Activated naive CD4-positive, alpha-beta T cell treated with anti-CD3 and anti-CD28 coated beads, Interleukin-2, amount 50 U/mL, for 16 hours (primary cell): Measurements from ENCODE around the gene SPG11.
A peak's percentile ranks its signal among the peaks of the same experiment; 100 is the strongest.
"Not testable (repeated sequence)": the region's sequence is repeated elsewhere in the genome, so short reads cannot be mapped to it uniquely, and the experiment has no call there.

Experiments used
- DNase-seq: peaks from one replicate; pipeline ENCODE4 v3.0.0-alpha.2; 2020

Gene SPG11

GRCh38 chr15:44620081-44620480, 43.4 kb downstream of the SPG11 start:
- no peak for DNase-seq

DNA sequence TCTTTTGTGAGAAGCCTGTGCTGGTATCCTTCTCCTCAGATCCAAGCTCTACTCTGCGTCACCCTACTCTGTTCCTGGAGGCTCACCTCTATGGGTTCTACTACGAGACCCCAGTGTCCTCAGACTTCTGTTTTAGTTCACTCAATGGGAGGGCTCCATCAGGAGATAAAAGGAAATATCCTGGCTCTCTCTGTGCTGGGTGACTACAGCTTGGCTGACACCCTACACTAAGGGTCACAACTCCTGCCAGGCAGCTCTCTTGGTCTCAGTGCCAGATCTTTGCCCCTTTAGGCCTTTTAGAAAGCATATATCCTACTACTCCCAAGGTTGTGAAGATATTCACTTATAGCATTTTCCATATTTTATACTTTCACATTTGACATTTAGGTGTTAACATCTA, 46.5 kb downstream of the SPG11 start:
- no peak for DNase-seq

DNA sequence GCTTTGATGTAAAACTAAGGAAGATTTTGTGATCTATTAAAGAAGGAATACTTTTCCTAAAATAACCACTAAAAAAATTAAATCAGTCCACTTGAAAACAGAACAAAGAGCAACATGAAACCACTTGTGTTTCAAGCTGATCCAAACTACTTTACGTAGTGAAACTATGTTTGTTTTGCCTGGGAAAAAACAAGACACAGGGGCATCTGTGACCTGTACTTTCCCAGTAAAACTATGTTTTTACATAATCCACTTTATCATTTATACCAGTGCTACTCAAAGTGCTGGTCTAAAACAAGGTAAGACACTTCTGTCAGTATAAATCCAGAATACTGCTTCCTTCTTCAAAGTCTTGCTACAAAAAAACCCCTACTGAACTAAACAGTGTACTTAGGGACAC, 56.7 kb downstream of the SPG11 start:
- no peak for DNase-seq

- no peak for DNase-seq
Observed at GRCh38 chr15:44603126-44603525, 60.3 kb downstream of the SPG11 start.

DNA sequence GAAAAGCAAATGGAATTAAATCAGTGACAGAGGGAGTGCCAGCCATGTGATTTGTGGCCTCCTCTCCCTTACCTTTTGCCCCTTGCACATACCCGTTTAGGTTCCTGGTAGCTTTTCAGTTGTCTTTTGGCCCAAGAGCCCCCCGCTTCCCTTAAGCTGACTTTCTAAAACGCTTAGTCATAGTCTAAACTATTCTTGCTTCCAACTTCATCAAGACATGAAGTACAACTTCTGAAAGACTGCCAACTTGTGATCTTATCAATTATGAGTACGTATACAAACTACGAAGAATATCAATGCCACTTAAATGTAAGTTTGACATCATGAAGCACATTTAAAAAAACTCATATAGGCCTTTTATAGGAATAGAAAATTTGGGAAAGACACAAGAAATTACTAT, 64.6 kb downstream of the SPG11 start:
- no peak for DNase-seq

DNA sequence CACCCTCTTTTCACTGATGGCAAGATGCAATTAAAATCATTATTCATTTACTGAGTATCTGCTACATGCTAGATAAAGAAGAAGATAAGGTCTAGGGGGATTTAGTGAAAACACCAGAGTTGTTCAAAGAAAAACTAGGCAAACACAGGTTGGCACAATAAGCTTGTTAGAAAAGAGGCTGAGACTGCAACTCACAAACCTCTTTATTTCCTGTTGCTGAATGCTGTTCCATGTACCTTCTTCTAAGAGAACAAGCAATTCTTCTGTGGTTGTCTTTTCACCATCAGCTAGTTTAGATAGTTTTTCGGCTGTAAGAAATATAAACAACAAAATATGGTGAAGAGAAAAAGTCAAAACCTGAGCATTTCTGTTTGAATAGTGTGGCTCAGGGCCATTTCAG, 65.4 kb downstream of the SPG11 start:
- no peak for DNase-seq

DNA sequence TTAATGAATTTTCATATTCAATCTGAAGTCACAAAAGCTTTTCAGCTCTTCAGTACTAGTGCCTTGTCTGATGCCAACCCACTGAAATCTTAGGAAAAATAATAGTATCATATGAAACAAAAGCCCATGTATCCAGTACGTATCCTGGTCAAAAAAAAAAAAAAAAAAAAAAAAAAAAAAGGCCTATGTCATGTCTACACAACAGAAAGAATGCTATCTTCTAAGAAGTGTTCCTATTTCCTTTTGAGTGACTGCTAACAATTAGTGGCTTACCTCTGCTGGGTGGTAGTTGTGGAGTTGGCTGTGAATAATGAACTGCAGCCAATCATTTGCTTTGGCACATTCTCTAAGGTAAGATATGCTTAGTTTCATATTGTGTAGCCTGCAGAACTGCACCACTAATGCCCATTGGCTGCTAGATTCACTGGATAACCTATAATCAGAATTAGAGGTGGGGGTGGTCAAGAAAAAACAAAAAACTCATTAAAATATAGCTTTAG, 66.9 kb downstream of the SPG11 start:
- DNase-seq = no peak

GRCh38 chr15:44595656-44596510, 67.6 kb downstream of the SPG11 start:
- no peak for DNase-seq

DNA sequence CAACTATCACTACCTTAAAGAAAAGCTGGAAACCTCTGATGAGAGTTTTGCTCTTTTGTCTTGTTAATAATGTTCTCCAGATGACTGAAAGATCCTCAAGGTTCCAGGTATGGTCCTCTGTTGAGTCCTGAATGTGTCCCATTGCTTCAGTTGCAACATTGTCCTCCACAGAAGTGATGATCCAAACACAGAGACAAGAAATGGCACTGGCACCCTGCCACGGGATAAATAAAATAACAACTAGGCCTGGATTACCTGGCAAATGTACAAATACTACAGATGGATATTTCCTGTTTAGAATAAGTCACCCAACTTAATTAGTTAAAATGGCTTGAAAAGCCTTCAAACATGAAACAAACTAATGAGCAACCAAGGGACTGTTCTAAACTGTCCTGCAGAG, 68.2 kb downstream of the SPG11 start:
- no peak for DNase-seq

GRCh38 chr15:44593042-44593736, 70.3 kb downstream of the SPG11 start:
- no peak for DNase-seq

DNA sequence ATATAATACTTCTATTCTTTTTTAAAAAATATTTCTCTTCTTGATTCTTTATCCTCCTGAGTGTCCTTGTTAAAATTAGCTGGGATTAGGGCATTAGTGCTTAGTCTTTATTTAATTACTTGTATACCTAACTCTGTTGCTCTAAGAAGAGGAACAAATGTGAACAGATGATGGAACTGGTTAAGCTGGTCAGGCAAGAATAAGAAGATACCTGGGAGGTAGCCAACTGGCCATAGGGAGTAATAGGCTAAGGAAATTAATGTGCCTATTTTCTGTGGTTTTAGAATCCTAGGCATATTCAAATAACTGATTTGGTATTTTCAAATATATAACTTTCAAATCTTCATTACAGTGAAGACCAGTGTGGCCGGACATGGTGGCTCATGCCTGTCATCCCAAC, 72.1 kb downstream of the SPG11 start:
- DNase-seq = no peak

DNA sequence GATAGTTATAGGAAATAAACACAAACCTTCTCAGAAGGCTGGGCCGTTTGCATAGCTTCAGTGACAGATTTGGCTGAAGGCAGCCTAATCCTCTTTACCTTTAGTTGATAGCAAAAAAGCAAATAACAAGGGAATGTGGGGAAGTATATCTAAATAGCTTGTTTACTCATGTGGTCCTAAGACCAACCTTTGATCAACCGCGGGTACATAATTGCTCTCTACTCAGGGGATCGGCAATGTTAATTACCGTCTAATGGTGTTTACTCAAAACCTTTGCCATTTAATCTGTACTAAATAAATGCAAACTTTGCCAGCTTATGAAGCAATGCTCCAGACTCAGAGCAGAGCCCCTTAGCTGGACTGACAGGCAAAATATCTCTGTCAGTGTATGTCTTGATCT, 74.9 kb downstream of the SPG11 start:
- no peak for DNase-seq

DNA sequence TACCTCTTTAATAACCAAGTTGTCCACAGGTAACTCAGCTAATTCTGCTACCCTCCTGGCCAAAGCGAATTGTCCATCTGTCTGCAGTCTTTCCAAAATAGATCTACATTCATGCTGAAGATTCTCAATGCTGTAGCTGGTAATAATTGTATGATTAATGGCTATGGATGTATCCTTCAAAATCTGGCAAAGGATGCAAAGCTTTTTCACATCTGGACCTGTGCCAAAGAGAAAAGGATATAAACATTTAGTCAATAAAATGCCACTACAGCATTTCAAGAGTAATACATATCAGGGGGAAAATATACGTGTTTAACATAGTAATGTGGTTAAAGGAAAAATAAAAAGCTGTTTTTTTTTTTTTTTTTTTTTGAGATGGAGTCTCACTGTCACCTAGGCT, 77.8 kb downstream of the SPG11 start:
- DNase-seq = no peak

- DNase-seq = peak; percentile 63
Observed at GRCh38 chr15:44584162-44584749, 79.2 kb downstream of the SPG11 start.

GRCh38 chr15:44580105-44580504, 83.4 kb downstream of the SPG11 start:
- no peak for DNase-seq

DNA sequence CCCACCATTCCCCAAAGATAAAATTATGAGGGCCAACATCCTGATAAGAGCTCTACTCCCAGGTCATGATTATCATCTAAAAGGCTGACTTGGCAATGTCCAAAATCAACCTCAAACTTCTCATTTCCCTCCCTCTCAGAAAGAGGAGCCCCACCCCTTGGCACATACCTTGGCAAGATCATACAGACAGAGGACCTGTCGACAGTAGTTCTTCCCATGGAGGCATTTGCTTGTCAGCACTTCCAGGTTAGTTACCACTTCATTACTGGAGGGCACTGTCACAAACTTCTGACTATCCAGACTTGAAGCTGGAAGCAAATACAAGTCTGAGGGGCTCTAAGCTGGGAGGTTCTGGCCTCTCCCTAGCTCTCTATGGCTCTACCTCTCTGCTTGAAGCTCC, 88.7 kb downstream of the SPG11 start:
- no peak for DNase-seq

DNA sequence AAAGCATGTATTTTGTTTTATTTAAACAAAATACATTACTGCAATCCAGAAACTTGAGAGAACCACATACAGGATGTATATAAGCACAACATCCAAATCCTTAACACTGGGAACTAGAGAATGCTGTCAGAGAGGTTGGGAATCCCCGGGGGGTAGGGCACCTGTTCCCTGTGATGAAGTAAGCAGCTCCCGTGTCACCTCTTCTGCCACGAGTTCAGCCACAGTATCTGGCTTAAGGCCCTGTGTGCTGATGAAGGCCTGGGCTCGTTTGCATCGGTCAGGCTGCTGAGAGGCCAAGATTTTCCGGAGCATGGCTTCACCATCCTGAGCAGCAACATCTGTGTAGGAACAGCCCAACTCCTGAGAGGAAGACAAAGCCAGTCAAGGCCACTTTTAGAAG, 90.1 kb downstream of the SPG11 start:
- no peak for DNase-seq

GRCh38 chr15:44570361-44570760, 93.1 kb downstream of the SPG11 start:
- DNase-seq = no peak

DNA sequence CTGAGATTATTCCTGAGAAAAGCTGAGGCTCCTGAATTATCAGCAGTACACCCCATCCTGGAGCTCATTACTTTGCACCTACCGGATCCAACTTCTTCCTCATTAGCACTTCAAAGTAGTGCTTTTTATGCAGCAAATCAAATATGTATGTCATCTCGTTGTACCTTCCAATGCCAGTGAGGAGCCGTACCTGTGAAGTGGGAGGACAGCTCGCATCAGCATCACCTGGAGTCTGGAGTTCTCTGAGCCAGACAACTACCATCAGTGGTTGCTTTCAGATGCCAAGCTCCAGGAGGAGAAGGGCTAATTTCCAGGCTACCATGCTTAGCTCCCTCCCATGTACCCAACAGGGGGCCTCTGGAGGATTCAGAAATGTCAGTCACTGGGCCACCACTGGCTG, 94.1 kb downstream of the SPG11 start:
- DNase-seq = no peak

GRCh38 chr15:44568338-44568737, 95.1 kb downstream of the SPG11 start:
- DNase-seq = no peak

DNA sequence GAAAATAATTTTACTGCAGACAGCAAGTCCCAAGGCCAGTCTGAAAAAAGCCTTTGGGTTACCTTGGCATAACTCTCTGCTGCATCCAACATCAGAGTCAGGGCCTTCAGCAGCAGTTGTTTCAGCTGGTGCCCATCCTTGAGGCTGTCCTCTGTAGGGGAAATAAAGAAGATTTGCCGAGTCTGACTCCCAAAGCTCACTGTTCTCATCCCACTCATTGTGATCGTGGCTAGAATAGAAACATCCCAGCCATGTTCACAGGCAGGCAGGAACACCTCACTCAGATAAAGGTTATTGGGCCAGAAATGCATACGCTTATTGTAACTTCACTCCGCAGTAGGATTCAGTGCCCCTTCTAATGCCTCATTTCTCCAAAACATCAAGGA, 97.3 kb downstream of the SPG11 start:
- DNase-seq = no peak

- DNase-seq = no peak
Observed at GRCh38 chr15:44565387-44566154, 97.9 kb downstream of the SPG11 start.

- DNase-seq = not testable (repeated sequence)
Observed at GRCh38 chr15:44560926-44561325, 102.5 kb downstream of the SPG11 start.
